ENCODE data around the gene SLX9. TPM values are rescaled to one million over a fixed set of nuclear protein-coding genes. Genes with fewer than 3 reads are reported as not detected.
A peak's percentile ranks its signal among the peaks of the same experiment; 100 is the strongest.

Gene SLX9
- total and polyA plus RNA-seq, 2 donors (not counting 1 experiment from before 2014, with no cell fraction given) = 11.7 to 15.9 TPM

DNA sequence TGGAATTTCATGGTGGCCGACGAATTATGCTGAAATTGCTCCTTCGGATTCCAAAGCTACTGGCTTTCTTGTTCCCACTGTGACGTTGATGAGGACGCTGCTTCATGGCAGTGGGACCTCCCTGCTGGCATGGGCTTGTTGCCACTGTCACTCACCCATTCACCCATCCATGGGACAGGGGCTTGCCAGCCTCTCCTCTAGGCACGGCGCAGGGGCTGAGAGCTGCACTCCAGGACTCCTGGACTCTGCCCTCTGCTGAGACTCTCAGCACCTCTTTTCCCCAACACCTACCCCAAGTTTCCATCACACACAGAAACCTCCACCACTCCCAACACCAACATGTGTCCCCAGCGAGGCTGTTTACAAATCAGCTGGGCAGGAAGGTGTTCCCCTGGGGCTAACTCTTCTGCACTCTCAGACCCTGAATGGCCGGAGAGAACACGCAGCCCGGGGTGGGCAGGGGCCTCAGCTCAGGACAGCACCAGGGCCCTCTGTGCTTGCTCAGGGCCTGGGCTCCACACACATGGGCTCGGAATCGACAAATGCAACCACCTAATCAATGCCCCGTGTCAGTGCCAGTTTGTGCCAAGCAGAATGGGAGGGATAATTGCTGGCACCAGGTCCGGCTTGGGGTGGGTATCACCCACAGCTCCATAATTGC is 22.3 kb upstream of the SLX9 start:
- peak overlapping the region; percentile 78 for H3K27ac Mint-ChIP-seq
- no peaks in the 10 kb centered on the region for H3K9me3 Mint-ChIP-seq (ENCODE audit: insufficient read depth)
- Histone ChIP-seq H3K9me3 (ENCODE audit: control extremely low read depth in 1 of 3, control insufficient read depth in 2 of 3, insufficient read depth in 1 of 3, low read length in 2 of 3) (no peaks in the 10 kb centered on the region), H2AFZ (ENCODE audit: insufficient read depth, low read depth, low read length, poor library complexity, severe bottlenecking) (no peak overlapping the region), H3K4me1 (ENCODE audit: control insufficient read depth in 2 of 2, insufficient read depth in 2 of 2, low read length in 2 of 2) (peaks cover 81 to 90% of the 10 kb centered on the region in 2 donors), H3K4me3 (ENCODE audit: control extremely low read depth in 1 of 5, extremely low read depth in 1 of 5, insufficient read depth in 1 of 5, low read depth in 2 of 5, low read length in 4 of 5) (no peak overlapping the region), H4K20me1 (ENCODE audit: control insufficient read depth, insufficient read depth, low read length, poor library complexity, severe bottlenecking) (peaks cover 37% of the 10 kb centered on the region), H3K27ac (ENCODE audit: low read length in 2 of 2) (peak overlapping the region in 1 of 2 donors; percentile 43), H3K9ac (ENCODE audit: low read length) (no peak overlapping the region), H3K27me3 (replicated peaks in 1 of 4; ENCODE audit: control extremely low read depth in 1 of 4, control insufficient read depth in 3 of 4, insufficient read depth in 4 of 4, low read length in 3 of 4) (no peaks in the 10 kb centered on the region), H3K36me3 (replicated peaks in 1 of 2; ENCODE audit: control extremely low read depth in 1 of 2, control insufficient read depth in 1 of 2, extremely low read depth in 1 of 2, insufficient read depth in 2 of 2, low read length in 1 of 2) (peaks cover 0 to 27% of the 10 kb centered on the region in 2 experiments), H3K79me2 (ENCODE audit: control insufficient read depth, insufficient read depth, low read length) (peaks cover 97% of the 10 kb centered on the region), H3K4me2 (replicated peaks; ENCODE audit: low read depth, low read length, poor library complexity, severe bottlenecking) (peak overlapping the region; percentile 90)
- ChIA-PET POLR2A (interaction anchor here (2.3 kb wide), 1 partner anchor 9 kb away, joined by 9 read pairs; no protein-coding TSS in a partner anchor), CTCF (interaction anchor here (0.7 to 10.1 kb wide), 4 partner anchors 9 to 44 kb away, joined by 4 to 108 read pairs (median 8); partner anchors contain the start of gene PTTG1IP)
- peaks cover 74% of the 10 kb centered on the region for H3K4me1 Mint-ChIP-seq
- 82% methylated on average over 15 of the region's 15 CpGs for WGBS (ENCODE audit: insufficient coverage)
- TF ChIP-seq, protein P1, sequence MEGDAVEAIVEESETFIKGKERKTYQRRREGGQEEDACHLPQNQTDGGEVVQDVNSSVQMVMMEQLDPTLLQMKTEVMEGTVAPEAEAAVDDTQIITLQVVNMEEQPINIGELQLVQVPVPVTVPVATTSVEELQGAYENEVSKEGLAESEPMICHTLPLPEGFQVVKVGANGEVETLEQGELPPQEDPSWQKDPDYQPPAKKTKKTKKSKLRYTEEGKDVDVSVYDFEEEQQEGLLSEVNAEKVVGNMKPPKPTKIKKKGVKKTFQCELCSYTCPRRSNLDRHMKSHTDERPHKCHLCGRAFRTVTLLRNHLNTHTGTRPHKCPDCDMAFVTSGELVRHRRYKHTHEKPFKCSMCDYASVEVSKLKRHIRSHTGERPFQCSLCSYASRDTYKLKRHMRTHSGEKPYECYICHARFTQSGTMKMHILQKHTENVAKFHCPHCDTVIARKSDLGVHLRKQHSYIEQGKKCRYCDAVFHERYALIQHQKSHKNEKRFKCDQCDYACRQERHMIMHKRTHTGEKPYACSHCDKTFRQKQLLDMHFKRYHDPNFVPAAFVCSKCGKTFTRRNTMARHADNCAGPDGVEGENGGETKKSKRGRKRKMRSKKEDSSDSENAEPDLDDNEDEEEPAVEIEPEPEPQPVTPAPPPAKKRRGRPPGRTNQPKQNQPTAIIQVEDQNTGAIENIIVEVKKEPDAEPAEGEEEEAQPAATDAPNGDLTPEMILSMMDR (IDR thresholded peaks at IDR 0.05) = no peak
- TF ChIP-seq EZH2 (IDR thresholded peaks at IDR 0.05; ENCODE audit: borderline replicate concordance, insufficient read depth, low read depth, low read length, poor library complexity, severe bottlenecking) = no peak
- intact Hi-C loops (cut with micrococcal nuclease) = no loop called here
- no peaks in the 10 kb centered on the region for H3K27me3 Mint-ChIP-seq
- ATAC-seq (ENCODE audit: low read depth) = no peak
- peak overlapping the region; percentile 68 for H3K4me3 Mint-ChIP-seq
- no peak for DNase-seq

DNA sequence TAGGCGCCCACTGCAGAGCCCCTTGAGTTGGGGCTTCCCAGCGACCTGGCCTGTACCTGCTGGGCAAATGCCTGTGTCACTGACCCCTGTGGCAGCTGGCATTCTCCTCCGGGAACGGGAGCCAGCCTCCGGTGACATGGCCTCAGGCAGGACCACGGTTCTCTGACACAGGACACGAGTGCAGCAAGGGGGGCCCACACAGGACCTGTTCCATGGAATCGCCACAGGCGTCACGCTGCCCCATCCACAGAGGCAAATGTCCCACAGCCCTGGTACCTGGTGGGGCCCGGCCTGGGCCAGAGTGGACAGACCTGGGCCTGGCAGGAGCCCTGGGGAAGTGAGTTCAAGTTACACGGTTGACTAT is 21.7 kb upstream of the SLX9 start:
- intact Hi-C loops (cut with micrococcal nuclease) = no loop called here
- H4K20me1 ChIP-seq (ENCODE audit: control insufficient read depth, insufficient read depth, low read length, poor library complexity, severe bottlenecking) = peaks cover 34% of the 10 kb centered on the region
- no peaks in the 10 kb centered on the region for H3K27me3 ChIP-seq (replicated peaks in 1 of 4; ENCODE audit: control extremely low read depth in 1 of 4, control insufficient read depth in 3 of 4, insufficient read depth in 4 of 4, low read length in 3 of 4)
- Mint-ChIP-seq H3K4me3 (peak overlapping the region; percentile 69), H3K27me3 (no peaks in the 10 kb centered on the region), H3K27ac (peak overlapping the region; percentile 78), H3K4me1 (peaks cover 77% of the 10 kb centered on the region), H3K9me3 (ENCODE audit: insufficient read depth) (no peaks in the 10 kb centered on the region)
- no peaks in the 10 kb centered on the region for H3K9me3 ChIP-seq (ENCODE audit: control extremely low read depth in 1 of 3, control insufficient read depth in 2 of 3, insufficient read depth in 1 of 3, low read length in 2 of 3)
- H3K4me3 ChIP-seq (ENCODE audit: control extremely low read depth in 1 of 5, extremely low read depth in 1 of 5, insufficient read depth in 1 of 5, low read depth in 2 of 5, low read length in 4 of 5) = peak overlapping the region in 1 of 5 experiments; percentile 74
- POLR2A ChIA-PET = interaction anchor here (2.3 kb wide), 1 partner anchor 8 kb away, joined by 9 read pairs; no protein-coding TSS in a partner anchor
- H2AFZ ChIP-seq (ENCODE audit: insufficient read depth, low read depth, low read length, poor library complexity, severe bottlenecking) = no peak overlapping the region
- ATAC-seq (ENCODE audit: low read depth) = no peak
- peaks cover 83 to 90% of the 10 kb centered on the region in 2 donors for H3K4me1 ChIP-seq (ENCODE audit: control insufficient read depth in 2 of 2, insufficient read depth in 2 of 2, low read length in 2 of 2)
- CTCF ChIA-PET = interaction anchor here (1.6 to 10.1 kb wide), 5 partner anchors 9 to 26 kb away, joined by 5 to 108 read pairs (median 10); no protein-coding TSS in a partner anchor
- 88% methylated on average over 12 of the region's 12 CpGs for WGBS (ENCODE audit: insufficient coverage)
- no peak overlapping the region for H3K9ac ChIP-seq (ENCODE audit: low read length)
- peaks cover 96% of the 10 kb centered on the region for H3K79me2 ChIP-seq (ENCODE audit: control insufficient read depth, insufficient read depth, low read length)
- peak overlapping the region; percentile 90 for H3K4me2 ChIP-seq (replicated peaks; ENCODE audit: low read depth, low read length, poor library complexity, severe bottlenecking)
- peak overlapping the region in 1 of 2 donors; percentile 43 for H3K27ac ChIP-seq (ENCODE audit: low read length in 2 of 2)
- TF ChIP-seq, protein P1 (IDR thresholded peaks at IDR 0.05) = no peak
- no peak for TF ChIP-seq EZH2 (IDR thresholded peaks at IDR 0.05; ENCODE audit: borderline replicate concordance, insufficient read depth, low read depth, low read length, poor library complexity, severe bottlenecking)
- peaks cover 0 to 27% of the 10 kb centered on the region in 2 experiments for H3K36me3 ChIP-seq (replicated peaks in 1 of 2; ENCODE audit: control extremely low read depth in 1 of 2, control insufficient read depth in 1 of 2, extremely low read depth in 1 of 2, insufficient read depth in 2 of 2, low read length in 1 of 2)
- no peak for DNase-seq
